Effector CD8-positive, alpha-beta T cell (primary cell): Measurements from ENCODE around the gene LYPD6.

Experiments used
- DNase-seq: peaks from one replicate; lab custom pipeline; 2025; lab: John Stamatoyannopoulos, UW

The LYPD6 gene

DNA sequence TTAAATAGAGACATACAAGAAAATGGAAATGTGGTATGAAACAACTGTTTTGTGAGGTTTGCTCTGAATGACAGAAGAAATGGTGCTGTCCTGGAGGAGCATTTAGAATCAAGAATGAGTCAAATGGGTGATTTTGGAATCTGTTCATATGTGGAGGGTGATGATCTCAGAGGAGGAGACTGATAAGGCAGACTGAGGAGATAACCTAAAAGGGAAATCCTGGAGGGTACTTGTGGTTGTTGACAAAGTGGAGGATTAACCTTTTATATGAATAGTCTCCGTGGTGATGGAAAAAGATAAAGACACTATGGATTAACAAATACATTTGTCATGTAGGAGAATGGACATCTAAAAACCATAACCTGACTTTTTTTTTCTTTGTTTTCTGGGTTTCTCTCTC lies 183.1 kb downstream of the LYPD6 start:
- no peak for DNase-seq
